Measurements from ENCODE around the gene SOS2. TPM values are rescaled to one million over a fixed set of nuclear protein-coding genes. Genes with fewer than 3 reads are reported as not detected.

SOS2 gene
- polyA plus RNA-seq, 1 donor (not counting 4 experiments of a cell fraction or from before 2014, with no cell fraction given) = 13.0 TPM

GRCh38 chr14:50089208-50089607 is 142.2 kb downstream of the SOS2 start:
- Histone ChIP-seq H3K9me1 (ENCODE audit: control insufficient read depth, extremely low read depth, insufficient read depth, low read length) (no peaks in the 10 kb centered on the region), H4K20me1 (ENCODE audit: control insufficient read depth, extremely low read depth, insufficient read depth, low read length) (no peaks in the 10 kb centered on the region), H3K9me3 (ENCODE audit: control insufficient read depth, low read depth, low read length) (no peaks in the 10 kb centered on the region), H2AFZ (ENCODE audit: control insufficient read depth, low read length) (no peak overlapping the region), H3K4me2 (ENCODE audit: control insufficient read depth, extremely low read depth, insufficient read depth, low read depth, low read length) (no peak overlapping the region), H3K79me2 (ENCODE audit: control insufficient read depth, insufficient read depth, low read length) (no peaks in the 10 kb centered on the region), H3K4me1 (ENCODE audit: control insufficient read depth, extremely low read depth, insufficient read depth, low read length) (peaks cover 6% of the 10 kb centered on the region), H3K4me3 (ENCODE audit: control insufficient read depth in 2 of 3, extremely low read depth in 1 of 3, insufficient read depth in 2 of 3, low read depth in 1 of 3, low read length in 3 of 3) (no peak overlapping the region), H3K27me3 (ENCODE audit: control insufficient read depth, extremely low read depth, insufficient read depth, low read length) (no peaks in the 10 kb centered on the region), H3K27ac (ENCODE audit: control insufficient read depth, insufficient read depth, low read length) (no peak overlapping the region), H3K9ac (ENCODE audit: control insufficient read depth, extremely low read depth, insufficient read depth, low read length) (no peak overlapping the region), H3K36me3 (ENCODE audit: control insufficient read depth in 2 of 2, extremely low read depth in 1 of 2, insufficient read depth in 2 of 2, low read length in 2 of 2) (peaks cover 0 to 3% of the 10 kb centered on the region in 2 experiments)
- TF ChIP-seq CTCF (optimal IDR thresholded peaks at IDR 0.05 in 1 of 3, IDR thresholded peaks at IDR 0.05 in 1 of 3, conservative IDR thresholded peaks at IDR 0.05 in 1 of 3; ENCODE audit: extremely low read depth in 1 of 3, insufficient read depth in 2 of 3, low read length in 3 of 3) = no peak
- DNase-seq (ENCODE audit: low read depth, low spot score) (no peak), FAIRE-seq (no peak)
- dilution Hi-C loops (cut with MboI; ENCODE audit: extremely low pct_ligation_motif_present, low sequenced_read_pairs) = no loop called here

GRCh38 chr14:50088731-50089130 is 142.6 kb downstream of the SOS2 start:
- no peak overlapping the region for H3K27ac ChIP-seq (ENCODE audit: control insufficient read depth, insufficient read depth, low read length)
- dilution Hi-C loops (cut with MboI; ENCODE audit: extremely low pct_ligation_motif_present, low sequenced_read_pairs) = no loop called here
- no peak overlapping the region for H3K9ac ChIP-seq (ENCODE audit: control insufficient read depth, extremely low read depth, insufficient read depth, low read length)
- no peak overlapping the region for H3K4me3 ChIP-seq (ENCODE audit: control insufficient read depth in 2 of 3, extremely low read depth in 1 of 3, insufficient read depth in 2 of 3, low read depth in 1 of 3, low read length in 3 of 3)
- FAIRE-seq = no peak
- H3K4me2 ChIP-seq (ENCODE audit: control insufficient read depth, extremely low read depth, insufficient read depth, low read depth, low read length) = no peak overlapping the region
- no peak for TF ChIP-seq CTCF (optimal IDR thresholded peaks at IDR 0.05 in 1 of 3, IDR thresholded peaks at IDR 0.05 in 1 of 3, conservative IDR thresholded peaks at IDR 0.05 in 1 of 3; ENCODE audit: extremely low read depth in 1 of 3, insufficient read depth in 2 of 3, low read length in 3 of 3)
- no peaks in the 10 kb centered on the region for H3K9me3 ChIP-seq (ENCODE audit: control insufficient read depth, low read depth, low read length)
- H3K79me2 ChIP-seq (ENCODE audit: control insufficient read depth, insufficient read depth, low read length) = no peaks in the 10 kb centered on the region
- H3K27me3 ChIP-seq (ENCODE audit: control insufficient read depth, extremely low read depth, insufficient read depth, low read length) = no peaks in the 10 kb centered on the region
- no peaks in the 10 kb centered on the region for H3K9me1 ChIP-seq (ENCODE audit: control insufficient read depth, extremely low read depth, insufficient read depth, low read length)
- H2AFZ ChIP-seq (ENCODE audit: control insufficient read depth, low read length) = no peak overlapping the region
- DNase-seq (ENCODE audit: low read depth, low spot score) = no peak
- H3K36me3 ChIP-seq (ENCODE audit: control insufficient read depth in 2 of 2, extremely low read depth in 1 of 2, insufficient read depth in 2 of 2, low read length in 2 of 2) = peaks cover 0 to 3% of the 10 kb centered on the region in 2 experiments
- no peaks in the 10 kb centered on the region for H4K20me1 ChIP-seq (ENCODE audit: control insufficient read depth, extremely low read depth, insufficient read depth, low read length)
- H3K4me1 ChIP-seq (ENCODE audit: control insufficient read depth, extremely low read depth, insufficient read depth, low read length) = peaks cover 6% of the 10 kb centered on the region

Data from keratinocyte (primary cell).